ENCODE measurements around the gene SMIM36.
"Not testable (repeated sequence)": the region's sequence is repeated elsewhere in the genome, so short reads cannot be mapped to it uniquely, and the experiment has no call there.

The SMIM36 gene

GRCh38 chr17:55424893-55425540 is 86.2 kb downstream of the SMIM36 start:
- TF ChIP-seq CTCF (IDR thresholded peaks at IDR 0.05; ENCODE audit: borderline replicate concordance, control extremely low read depth, extremely low read depth, insufficient read depth, missing control alignments), result no peak
- no peak for DNase-seq (ENCODE audit: low spot score)
- in situ Hi-C loops (cut with MboI; ENCODE audit: low sequenced_read_pairs, unreplicated experiment), result no loop called here

GRCh38 chr17:55423535-55423934 is 87.7 kb downstream of the SMIM36 start:
- no peak for DNase-seq (ENCODE audit: low spot score)
- no peak for TF ChIP-seq CTCF (IDR thresholded peaks at IDR 0.05; ENCODE audit: borderline replicate concordance, control extremely low read depth, extremely low read depth, insufficient read depth, missing control alignments)
- in situ Hi-C loops (cut with MboI; ENCODE audit: low sequenced_read_pairs, unreplicated experiment), result no loop called here

DNA sequence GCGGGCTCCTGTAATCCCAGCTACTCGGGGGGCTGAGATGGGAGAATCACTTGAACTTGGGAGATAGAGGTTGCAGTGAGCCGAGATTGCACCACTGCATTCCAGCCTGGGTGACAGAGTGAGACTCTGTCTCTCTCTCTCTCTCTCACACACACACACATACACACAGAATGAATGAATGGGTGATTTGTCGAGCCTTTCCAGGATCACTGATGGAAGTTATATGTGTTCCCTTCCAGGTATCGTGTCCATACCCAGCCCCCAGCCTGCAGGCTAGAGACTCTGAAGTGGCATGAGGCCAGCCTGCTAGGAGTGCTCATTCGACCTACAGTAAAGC is 88.5 kb downstream of the SMIM36 start:
- DNase-seq (ENCODE audit: low spot score); in situ Hi-C loops (cut with MboI; ENCODE audit: low sequenced_read_pairs, unreplicated experiment): not testable (repeated sequence)

DNA sequence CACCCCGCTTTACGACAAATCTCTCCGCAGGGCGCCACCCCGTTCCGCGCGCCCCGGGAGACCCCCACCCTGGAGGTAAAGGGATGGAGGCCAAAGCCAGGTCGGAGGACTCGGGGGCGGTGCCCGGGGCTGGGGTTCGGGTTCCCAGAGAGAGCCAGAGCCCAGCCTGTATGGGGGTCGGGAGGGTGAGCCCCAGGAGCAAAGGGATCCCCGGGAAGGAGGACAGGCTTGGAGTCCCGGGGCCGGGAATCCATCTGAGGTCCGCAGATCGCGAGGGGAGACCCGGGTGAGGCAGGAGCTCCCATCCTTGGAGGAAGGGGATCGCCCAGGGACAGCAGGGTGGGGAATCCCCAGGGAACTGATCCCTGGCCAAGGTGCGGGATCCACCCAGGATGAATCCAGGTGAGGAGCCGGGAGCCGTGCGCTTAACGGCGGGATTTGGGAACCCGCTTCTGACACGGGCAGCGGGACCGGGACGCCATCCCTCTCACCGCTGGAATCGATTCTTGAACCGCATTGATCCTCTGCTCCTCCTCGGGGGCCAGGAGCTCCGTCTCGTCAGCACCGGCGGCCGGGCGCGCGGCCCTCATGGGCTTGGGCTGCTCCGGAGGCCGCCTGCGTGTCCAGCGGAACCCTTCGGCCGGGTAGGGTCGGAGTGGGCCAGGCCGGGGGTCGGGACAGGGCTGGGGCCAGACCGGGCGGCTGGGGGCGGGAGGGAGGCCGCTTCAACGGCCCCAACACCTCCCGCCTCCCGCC is 89.9 kb downstream of the SMIM36 start, which contains the start of gene MMD:
Gene MMD, minus strand, starts transcription at position 657 of the 756 bp plus-strand sequence. Its CDS starts 140 bp downstream, at position 517.
- DNase-seq (ENCODE audit: low spot score), result no peak
- in situ Hi-C loops (cut with MboI; ENCODE audit: low sequenced_read_pairs, unreplicated experiment), result no loop called here
- no peak for TF ChIP-seq CTCF (IDR thresholded peaks at IDR 0.05; ENCODE audit: borderline replicate concordance, control extremely low read depth, extremely low read depth, insufficient read depth, missing control alignments)

DNA sequence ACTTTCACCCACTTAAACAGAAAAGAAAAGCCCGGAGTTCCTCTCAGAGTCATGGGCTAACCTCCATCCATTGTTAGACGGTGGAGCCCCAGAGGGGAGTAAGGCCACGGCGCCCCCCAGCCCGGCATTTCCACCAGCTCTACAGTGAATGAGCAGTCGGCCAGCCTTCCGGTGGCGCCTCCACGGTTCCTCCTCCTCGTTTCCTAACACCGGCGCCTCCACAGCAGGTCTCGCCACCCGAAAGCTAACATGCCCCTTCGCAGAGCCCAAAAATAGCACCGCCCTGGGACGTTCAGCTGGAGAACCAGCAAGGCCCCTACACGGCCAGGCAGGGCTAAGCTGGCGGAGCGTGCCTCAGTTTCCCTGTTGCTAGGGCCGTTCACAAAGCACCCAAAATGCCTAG is 90.5 kb downstream of the SMIM36 start:
- TF ChIP-seq CTCF (IDR thresholded peaks at IDR 0.05; ENCODE audit: borderline replicate concordance, control extremely low read depth, extremely low read depth, insufficient read depth, missing control alignments), result no peak
- peak; percentile 37 for DNase-seq (ENCODE audit: low spot score)
- in situ Hi-C loops (cut with MboI; ENCODE audit: low sequenced_read_pairs, unreplicated experiment), result no loop called here

- no peak for TF ChIP-seq CTCF (IDR thresholded peaks at IDR 0.05; ENCODE audit: borderline replicate concordance, control extremely low read depth, extremely low read depth, insufficient read depth, missing control alignments)
- in situ Hi-C loops (cut with MboI; ENCODE audit: low sequenced_read_pairs, unreplicated experiment), result no loop called here
- DNase-seq (ENCODE audit: low spot score), result peak; percentile 50
These were observed 91.0 kb downstream of the SMIM36 start for GRCh38 chr17:55420067-55420775.
